T-helper 1 cell treated with Interleukin-12 subunit alpha and Interleukin-12 subunit beta and Interleukin-4 antibody, amounts not matched to agents 30 μg/mL and 1 μg/mL, for 36 hours (primary cell): ENCODE results near the gene CPB1.

Experiments used
- H3K27ac Mint-ChIP-seq: one replicate; pipeline ENCODE4 v1.8.0; 2021; ENCODE audit warnings: mild to moderate bottlenecking, mixed read lengths
- H3K27me3 Mint-ChIP-seq: one replicate; pipeline ENCODE4 v1.8.0; 2021; ENCODE audit warnings: low read depth, mixed read lengths
- H3K36me3 Mint-ChIP-seq: one replicate; pipeline ENCODE4 v1.8.0; 2021; ENCODE audit warnings: low read depth, mixed read lengths
- H3K4me1 Mint-ChIP-seq: one replicate; pipeline ENCODE4 v1.8.0; 2021; ENCODE audit warnings: low read depth, mixed read lengths
- H3K4me3 Mint-ChIP-seq: one replicate; pipeline ENCODE4 v1.8.0; 2021; ENCODE audit warnings: mild to moderate bottlenecking, moderate library complexity, mixed read lengths
- H3K9me3 Mint-ChIP-seq: one replicate; pipeline ENCODE4 v1.8.0; 2021; ENCODE audit warnings: mixed read lengths

CPB1 gene

DNA sequence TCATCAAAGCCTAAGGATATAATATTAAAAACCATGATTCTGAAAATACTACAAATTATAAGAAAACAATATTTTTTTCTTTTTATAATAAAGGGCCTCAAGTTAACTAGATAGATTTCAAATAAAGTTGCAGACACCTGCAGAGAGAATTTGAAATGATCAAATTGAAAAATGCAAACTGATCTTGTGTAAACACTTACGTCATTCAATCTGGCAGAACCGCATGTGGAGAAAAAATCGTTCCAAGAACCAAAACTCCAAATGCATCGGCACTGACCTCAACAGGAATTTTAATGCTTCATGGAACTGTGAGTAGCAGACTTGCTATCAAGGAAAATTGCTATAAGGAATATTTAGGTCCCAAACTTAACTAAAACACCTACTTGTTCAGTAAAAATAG lies 54.7 kb downstream of the CPB1 start:
- no peak overlapping the region for H3K4me3 Mint-ChIP-seq
- H3K27me3 Mint-ChIP-seq: peaks cover 6% of the 10 kb centered on the region
- H3K27ac Mint-ChIP-seq: no peak overlapping the region
- no peaks in the 10 kb centered on the region for H3K36me3 Mint-ChIP-seq
- H3K9me3 Mint-ChIP-seq: no peaks in the 10 kb centered on the region
- H3K4me1 Mint-ChIP-seq: no peaks in the 10 kb centered on the region

DNA sequence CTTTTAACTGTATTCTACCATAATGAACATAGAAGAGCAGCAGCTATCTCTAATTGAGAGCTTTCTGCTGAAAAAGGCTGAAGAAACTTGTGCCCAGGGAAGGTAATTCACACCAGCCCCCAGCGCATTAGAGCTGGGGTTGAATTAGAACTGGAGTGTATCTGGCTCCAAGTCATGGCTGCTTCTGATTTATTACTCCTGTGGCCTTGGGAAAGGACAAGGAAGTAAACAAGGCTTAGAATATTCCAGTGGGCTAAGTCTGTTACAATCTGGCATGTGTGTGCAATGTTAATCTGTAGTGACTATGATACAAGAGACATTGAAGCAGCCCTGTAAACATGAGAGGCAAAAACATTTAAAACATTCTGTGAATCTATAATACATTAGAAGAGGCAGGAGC lies 55.6 kb downstream of the CPB1 start:
- no peaks in the 10 kb centered on the region for H3K4me1 Mint-ChIP-seq

DNA sequence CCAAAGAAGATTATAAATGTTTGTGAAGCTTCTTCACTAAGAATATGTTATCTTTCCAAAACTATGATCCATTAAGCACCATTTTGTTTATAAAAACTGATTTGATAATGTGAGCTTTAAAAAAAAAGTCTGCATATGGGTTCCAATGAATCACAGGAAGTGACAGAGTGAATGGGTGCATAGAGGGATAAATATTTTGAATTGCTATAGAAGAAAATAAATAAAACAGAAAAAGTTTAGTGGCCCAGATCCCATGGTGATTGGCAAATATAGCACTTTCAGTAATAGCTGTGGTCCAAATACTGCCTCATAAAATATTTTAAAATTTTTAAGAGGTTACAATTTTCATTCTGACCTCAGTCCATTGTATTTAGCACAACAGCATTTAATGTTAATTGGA lies 56.6 kb downstream of the CPB1 start:
- H3K36me3 Mint-ChIP-seq: no peaks in the 10 kb centered on the region
- no peaks in the 10 kb centered on the region for H3K4me1 Mint-ChIP-seq
- no peak overlapping the region for H3K4me3 Mint-ChIP-seq
- no peak overlapping the region for H3K27ac Mint-ChIP-seq
- H3K9me3 Mint-ChIP-seq: no peaks in the 10 kb centered on the region
- H3K27me3 Mint-ChIP-seq: peaks cover 3% of the 10 kb centered on the region

More for the DNA sequence above, 55.6 kb downstream of the CPB1 start:
- no peak overlapping the region for H3K4me3 Mint-ChIP-seq
- H3K27me3 Mint-ChIP-seq: peaks cover 6% of the 10 kb centered on the region
- no peaks in the 10 kb centered on the region for H3K9me3 Mint-ChIP-seq
- no peak overlapping the region for H3K27ac Mint-ChIP-seq
- no peaks in the 10 kb centered on the region for H3K36me3 Mint-ChIP-seq

DNA sequence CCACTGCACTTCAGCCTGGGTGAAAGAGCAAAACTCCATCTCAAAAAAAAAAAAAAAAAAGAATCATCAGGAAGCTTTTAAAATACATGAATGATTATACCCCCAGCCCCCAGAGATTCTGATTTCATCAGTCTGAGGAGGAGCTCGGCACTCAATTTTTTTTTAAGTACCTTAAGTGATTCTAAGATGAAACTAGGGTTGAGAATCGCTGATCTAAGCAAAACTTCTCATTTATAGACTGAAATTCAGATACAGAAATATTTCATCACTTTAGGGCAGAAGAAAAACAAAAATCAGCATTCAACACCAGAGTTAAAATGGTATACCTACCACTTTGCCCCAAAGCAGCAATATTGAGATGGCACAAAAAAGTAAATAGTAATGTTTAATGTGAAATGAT lies 62.2 kb downstream of the CPB1 start:
- Mint-ChIP-seq H3K4me1 (no peaks in the 10 kb centered on the region), H3K27me3 (no peaks in the 10 kb centered on the region)

DNA sequence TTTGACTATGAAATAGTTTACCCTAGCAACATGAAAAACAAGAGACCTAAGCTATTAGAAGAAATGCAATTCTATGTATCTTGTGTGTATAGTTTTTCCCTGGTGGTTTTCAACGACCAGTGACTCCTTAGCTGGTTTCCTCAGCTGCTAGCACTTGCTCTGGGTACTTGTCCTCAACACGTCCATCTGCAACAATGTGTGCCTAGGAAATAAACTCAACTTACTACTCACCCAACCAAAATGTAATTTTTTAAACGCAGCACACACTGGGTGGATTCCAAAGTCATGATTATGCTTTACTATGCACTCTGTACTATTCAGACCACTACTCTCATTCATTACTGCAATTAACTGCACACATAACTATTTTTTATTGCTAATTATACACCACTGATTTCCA lies 68.5 kb downstream of the CPB1 start:
- Mint-ChIP-seq H3K4me3 (no peak overlapping the region), H3K27ac (no peak overlapping the region), H3K9me3 (no peaks in the 10 kb centered on the region), H3K27me3 (peaks cover 4% of the 10 kb centered on the region), H3K36me3 (no peaks in the 10 kb centered on the region), H3K4me1 (no peaks in the 10 kb centered on the region)

More for the DNA sequence above, 62.2 kb downstream of the CPB1 start:
- Mint-ChIP-seq H3K36me3 (no peaks in the 10 kb centered on the region), H3K27ac (no peak overlapping the region), H3K9me3 (no peaks in the 10 kb centered on the region), H3K4me3 (no peak overlapping the region)

DNA sequence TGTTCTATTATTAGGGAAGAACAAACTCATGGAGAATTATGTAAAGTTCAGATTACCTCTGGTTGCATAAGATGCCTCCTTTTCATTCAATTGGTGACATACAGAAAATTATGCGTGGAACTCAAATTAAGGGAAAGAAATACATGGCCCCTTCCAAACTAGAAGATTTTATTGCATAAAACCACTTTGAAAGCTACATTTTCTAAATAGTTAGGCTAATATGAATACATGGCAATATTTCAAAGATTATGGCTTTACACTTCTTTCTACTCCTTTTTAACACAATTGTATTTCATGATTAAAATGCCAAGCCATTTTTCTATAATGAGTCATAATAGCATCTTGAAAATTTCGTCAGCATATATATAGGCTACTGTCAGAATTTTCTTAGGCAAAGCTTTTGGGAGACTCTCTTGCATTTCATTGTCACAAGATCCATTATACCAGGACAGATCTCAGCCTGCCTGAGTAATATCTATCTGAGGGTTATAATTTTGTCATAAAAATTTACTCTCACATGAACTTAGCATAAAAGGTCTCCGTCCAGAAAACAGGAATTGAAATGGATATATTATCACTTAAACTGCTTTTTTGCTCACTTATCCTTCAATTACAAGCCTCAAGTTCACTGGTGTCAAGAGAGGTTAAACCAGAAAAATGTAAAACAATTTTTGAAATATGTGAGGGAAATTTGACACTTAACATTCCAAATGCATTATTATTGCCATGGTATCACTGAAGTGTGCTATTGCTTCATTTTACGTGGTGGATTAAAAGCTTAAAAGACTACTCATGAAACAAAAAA lies 74.6 kb downstream of the CPB1 start:
- no peak overlapping the region for H3K27ac Mint-ChIP-seq
- H3K4me1 Mint-ChIP-seq: no peaks in the 10 kb centered on the region

DNA sequence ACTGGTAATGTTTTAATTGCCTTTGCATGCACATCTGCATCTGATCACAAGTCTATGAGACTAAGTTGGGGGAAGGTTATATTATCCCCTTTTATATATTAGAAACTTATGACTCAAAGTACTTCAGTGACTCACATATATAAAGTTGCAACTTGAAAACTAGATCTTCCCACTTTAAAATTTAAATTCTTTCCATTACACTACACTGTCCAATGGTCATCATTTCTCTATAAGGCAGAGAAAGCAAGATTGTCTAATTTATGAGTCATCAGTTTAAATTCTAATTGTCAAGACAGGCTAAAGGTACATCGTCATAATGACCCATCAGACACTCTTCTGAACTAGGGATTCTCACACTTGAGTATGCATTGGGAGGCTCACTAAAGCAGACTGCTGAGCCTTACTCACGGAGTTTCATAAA lies 75.4 kb downstream of the CPB1 start:
- Mint-ChIP-seq H3K27ac (no peak overlapping the region), H3K9me3 (no peaks in the 10 kb centered on the region), H3K36me3 (no peaks in the 10 kb centered on the region), H3K4me1 (no peaks in the 10 kb centered on the region), H3K4me3 (no peak overlapping the region), H3K27me3 (peaks cover 4% of the 10 kb centered on the region)

More for the DNA sequence above, 74.6 kb downstream of the CPB1 start:
- Mint-ChIP-seq H3K9me3 (no peaks in the 10 kb centered on the region), H3K27me3 (peaks cover 4% of the 10 kb centered on the region), H3K4me3 (no peak overlapping the region), H3K36me3 (no peaks in the 10 kb centered on the region)

DNA sequence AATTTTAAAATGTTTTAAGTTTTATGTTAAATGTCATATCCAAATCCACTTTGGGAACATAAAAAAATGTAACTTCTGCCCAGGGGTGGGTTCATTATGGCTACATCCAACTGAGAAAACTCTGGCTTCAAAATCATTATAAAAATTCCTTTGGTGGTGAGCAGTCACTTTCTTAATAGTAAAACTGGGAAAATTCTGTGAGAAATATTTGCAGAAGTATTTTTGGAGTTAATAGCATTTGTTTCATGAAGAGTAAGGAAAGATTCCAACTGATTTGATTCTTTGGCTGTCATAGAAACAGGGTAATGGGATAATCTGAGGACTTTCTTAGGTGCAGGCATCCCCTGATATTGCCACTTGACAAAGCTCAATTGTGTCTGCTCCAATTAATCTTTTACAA lies 76.3 kb downstream of the CPB1 start:
- no peaks in the 10 kb centered on the region for H3K9me3 Mint-ChIP-seq
- H3K27ac Mint-ChIP-seq: no peak overlapping the region
- no peak overlapping the region for H3K4me3 Mint-ChIP-seq
- H3K36me3 Mint-ChIP-seq: no peaks in the 10 kb centered on the region
- H3K27me3 Mint-ChIP-seq: peaks cover 4% of the 10 kb centered on the region
- no peaks in the 10 kb centered on the region for H3K4me1 Mint-ChIP-seq

DNA sequence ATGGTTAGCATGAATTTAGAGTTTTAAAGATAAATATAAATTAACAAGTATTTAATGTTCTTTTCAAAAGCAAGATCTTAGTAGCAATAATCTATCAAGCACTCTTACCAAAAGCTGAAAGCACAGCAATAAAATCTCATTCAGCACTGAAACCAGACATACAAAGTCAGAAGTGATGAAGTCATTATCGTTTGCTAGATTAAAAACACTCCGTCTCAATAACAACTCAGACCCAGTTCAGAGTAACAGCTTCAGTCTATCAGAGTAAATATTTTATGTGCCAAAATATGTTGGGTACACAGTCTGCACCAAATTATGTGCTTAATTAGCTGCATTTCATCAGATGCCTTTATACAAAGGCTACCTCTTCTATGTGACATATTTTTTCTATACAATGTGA lies 79.1 kb downstream of the CPB1 start:
- no peak overlapping the region for H3K4me3 Mint-ChIP-seq
- no peak overlapping the region for H3K27ac Mint-ChIP-seq
- H3K9me3 Mint-ChIP-seq: no peaks in the 10 kb centered on the region
- H3K36me3 Mint-ChIP-seq: no peaks in the 10 kb centered on the region
- H3K27me3 Mint-ChIP-seq: peaks cover 4% of the 10 kb centered on the region
- no peaks in the 10 kb centered on the region for H3K4me1 Mint-ChIP-seq
